K562 (cell line): Measurements from ENCODE around the gene ACHE. TPM values are rescaled to one million over a fixed set of nuclear protein-coding genes. Genes with fewer than 3 reads are reported as not detected.

Experiments used
- CHCHD3 ChIP-seq: fragments of 250-450 bp; sonication (Bioruptor Pico); IDR thresholded peaks from 2 replicates; pipeline ENCODE4 v2.1.2; 2022; ENCODE audit warnings: mild to moderate bottlenecking
- FOXJ3 ChIP-seq: sonication (generic); formaldehyde crosslinking; IDR thresholded peaks from 2 replicates; pipeline ENCODE4 v1.4.0; 2020; ENCODE audit warnings: mild to moderate bottlenecking, missing genetic modification reagents
- GATAD2B ChIP-seq: fragments of 450-650 bp; IDR thresholded peaks from 2 replicates; pipeline ENCODE4 v1.6.1; 2017; ENCODE audit warnings: mild to moderate bottlenecking, borderline replicate concordance
- KAT7 ChIP-seq: sonication (generic); formaldehyde crosslinking; IDR thresholded peaks from 2 replicates; pipeline ENCODE4 v1.8.0; 2022; ENCODE audit warnings: missing genetic modification reagents, mild to moderate bottlenecking, borderline replicate concordance
- PYGO2 ChIP-seq: fragments of 450-650 bp; IDR thresholded peaks from 2 replicates; pipeline ENCODE4 v1.6.1; 2016; ENCODE audit warnings: mild to moderate bottlenecking, missing genetic modification characterization, moderate library complexity, missing compliant biosample characterization
- RREB1 ChIP-seq: fragments of 250-450 bp; sonication (Bioruptor Pico); IDR thresholded peaks from 2 replicates; pipeline ENCODE4 v1.4.0; 2020
- ZNF165 ChIP-seq: fragments of 250-450 bp; sonication (Bioruptor Pico); IDR thresholded peaks from 2 replicates; pipeline ENCODE4 v1.4.0; 2020; ENCODE audit warnings: borderline replicate concordance
- polyA plus RNA-seq, 8 experiments: library from polyadenylated mRNA; depleted of rRNA in 4 of 8; stranded (reverse) in 5 of 8; unstranded in 3 of 8; fragments of >200 nt; fragmentation: Nextera tagmentation in 2 of 8; fragmentation: Illumina TruSeq in 1 of 8; extraction: Ambion mirVana in 2 of 8; extraction: Trizol in 1 of 8; gene quantifications; 2 replicates each; pipeline versions ENCODE4 v1.2.1 to v1.2.3, GENCODE V29; 2011 to 2014; ENCODE audit warnings: inconsistent platforms in 1 of 8, missing spikeins in 1 of 8
- total RNA-seq, 7 experiments: library from RNA; depleted of rRNA in 6 of 7; stranded (reverse); fragments of >200 nt in 6 of 7; fragmentation: Illumina TruSeq in 2 of 7; extraction: Trizol in 2 of 7; gene quantifications; 2 replicates each; pipeline versions ENCODE4 v1.2.1 to v1.2.3, GENCODE V29; 2011 to 2021; ENCODE audit warnings: low replicate concordance in 1 of 7

ACHE gene
- total and polyA plus RNA-seq, 9 of the 15 experiments (the other 6 are each of a cell fraction or from before 2014, with no cell fraction given): 0.04 to 8.8 (median 1.9) TPM

- TF ChIP-seq CHCHD3 (CRISPR knock-in tag): no peak
- 0 out of 2 replicates have a peak, but pooled peaks have one; percentile 55 for TF ChIP-seq ZNF165
- 0 out of 2 replicates have a peak, but pooled peaks have one; percentile 55 for TF ChIP-seq KAT7 (CRISPR knock-in tag)
- TF ChIP-seq RREB1 (CRISPR knock-in tag): no peak
- TF ChIP-seq GATAD2B: no peak
- no peak for TF ChIP-seq PYGO2
- no peak for TF ChIP-seq FOXJ3 (CRISPR knock-in tag)
Observed at GRCh38 chr7:100867776-100868485, 27.8 kb downstream of the ACHE start (continued).
